ENCODE measurements around the gene JMJD4.

DNA sequence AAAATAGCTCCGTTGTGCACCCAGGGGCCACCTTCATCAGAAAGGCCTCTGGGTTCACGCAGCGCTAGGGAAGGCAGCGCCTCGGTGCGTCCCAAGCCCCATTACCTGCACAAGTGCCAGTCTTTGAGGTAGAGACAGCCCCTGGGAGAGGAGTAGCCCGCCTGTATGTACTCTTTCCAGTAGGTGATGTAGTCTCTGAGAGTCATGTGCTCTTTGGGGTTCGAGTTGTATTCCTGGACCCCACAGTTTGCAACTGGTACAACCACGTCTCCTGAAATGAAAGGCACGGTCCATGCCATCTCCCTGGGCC is 601 bp downstream of the JMJD4 start:
- TF ChIP-seq, protein P1, sequence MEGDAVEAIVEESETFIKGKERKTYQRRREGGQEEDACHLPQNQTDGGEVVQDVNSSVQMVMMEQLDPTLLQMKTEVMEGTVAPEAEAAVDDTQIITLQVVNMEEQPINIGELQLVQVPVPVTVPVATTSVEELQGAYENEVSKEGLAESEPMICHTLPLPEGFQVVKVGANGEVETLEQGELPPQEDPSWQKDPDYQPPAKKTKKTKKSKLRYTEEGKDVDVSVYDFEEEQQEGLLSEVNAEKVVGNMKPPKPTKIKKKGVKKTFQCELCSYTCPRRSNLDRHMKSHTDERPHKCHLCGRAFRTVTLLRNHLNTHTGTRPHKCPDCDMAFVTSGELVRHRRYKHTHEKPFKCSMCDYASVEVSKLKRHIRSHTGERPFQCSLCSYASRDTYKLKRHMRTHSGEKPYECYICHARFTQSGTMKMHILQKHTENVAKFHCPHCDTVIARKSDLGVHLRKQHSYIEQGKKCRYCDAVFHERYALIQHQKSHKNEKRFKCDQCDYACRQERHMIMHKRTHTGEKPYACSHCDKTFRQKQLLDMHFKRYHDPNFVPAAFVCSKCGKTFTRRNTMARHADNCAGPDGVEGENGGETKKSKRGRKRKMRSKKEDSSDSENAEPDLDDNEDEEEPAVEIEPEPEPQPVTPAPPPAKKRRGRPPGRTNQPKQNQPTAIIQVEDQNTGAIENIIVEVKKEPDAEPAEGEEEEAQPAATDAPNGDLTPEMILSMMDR (conservative IDR thresholded peaks at IDR 0.05; ENCODE audit: low read depth, low read length), result no peak
- TF ChIP-seq EZH2 (IDR thresholded peaks at IDR 0.05; ENCODE audit: borderline replicate concordance, low read depth, low read length, poor library complexity, severe bottlenecking), result no peak
